ENCODE measurements around the gene TMEM201. TPM values are rescaled to one million over a fixed set of nuclear protein-coding genes. Genes with fewer than 3 reads are reported as not detected.

The TMEM201 gene
- total RNA-seq, 1 donor from 2014 or later, result 1.9 TPM

DNA sequence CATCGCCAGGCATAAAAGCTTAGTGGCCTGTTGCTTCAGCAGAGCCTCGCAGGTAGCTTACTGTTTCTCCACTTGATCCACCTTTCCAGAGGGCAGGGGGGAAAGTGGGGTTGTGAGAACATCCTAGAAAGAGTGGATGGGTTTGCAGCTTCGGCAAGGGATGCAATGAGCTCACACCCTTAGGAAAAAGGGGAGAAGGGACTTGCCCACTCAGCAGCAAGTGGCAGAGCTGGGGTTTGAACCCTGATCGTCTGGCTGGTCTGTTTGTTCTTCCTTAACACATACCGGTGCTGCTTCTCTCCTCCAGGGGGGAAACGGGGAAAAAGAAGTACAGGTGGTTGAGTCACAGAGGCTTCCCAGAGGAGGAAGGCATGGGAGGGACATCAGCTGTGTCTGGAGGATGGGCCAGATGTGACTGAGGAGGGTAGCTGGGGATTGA, 1.0 kb downstream of the TMEM201 start:
- Histone ChIP-seq H3K4me1 (peaks cover 50% of the 10 kb centered on the region), H4K20me1 (ENCODE audit: low read depth) (peaks cover 55% of the 10 kb centered on the region), H3F3A (ENCODE audit: low read depth) (peaks cover 48% of the 10 kb centered on the region), H3K9me3 (ENCODE audit: low read depth) (no peaks in the 10 kb centered on the region), H3K36me3 (no peaks in the 10 kb centered on the region), H3K27ac (no peak overlapping the region), H3K27me3 (no peaks in the 10 kb centered on the region), H3K4me3 (peak overlapping the region; percentile 59), H3K4me2 (peak overlapping the region; percentile 90), H3K79me2 (ENCODE audit: low read depth) (peaks cover 55% of the 10 kb centered on the region), H3K9ac (peak overlapping the region; percentile 15), H2AFZ (replicated peaks) (no peak overlapping the region)
- Mint-ChIP-seq H3K36me3 (peaks cover 4% of the 10 kb centered on the region), H3K4me1 (peaks cover 49% of the 10 kb centered on the region), H3K4me3 (peak overlapping the region; percentile 93), H3K9me3 (no peaks in the 10 kb centered on the region), H3K27me3 (ENCODE audit: insufficient read depth, low read depth) (peaks cover 6% of the 10 kb centered on the region), H3K27ac (peak overlapping the region; percentile 25)
- DNase-seq (ENCODE audit: low spot score), result no peak
- TF ChIP-seq, protein P1, sequence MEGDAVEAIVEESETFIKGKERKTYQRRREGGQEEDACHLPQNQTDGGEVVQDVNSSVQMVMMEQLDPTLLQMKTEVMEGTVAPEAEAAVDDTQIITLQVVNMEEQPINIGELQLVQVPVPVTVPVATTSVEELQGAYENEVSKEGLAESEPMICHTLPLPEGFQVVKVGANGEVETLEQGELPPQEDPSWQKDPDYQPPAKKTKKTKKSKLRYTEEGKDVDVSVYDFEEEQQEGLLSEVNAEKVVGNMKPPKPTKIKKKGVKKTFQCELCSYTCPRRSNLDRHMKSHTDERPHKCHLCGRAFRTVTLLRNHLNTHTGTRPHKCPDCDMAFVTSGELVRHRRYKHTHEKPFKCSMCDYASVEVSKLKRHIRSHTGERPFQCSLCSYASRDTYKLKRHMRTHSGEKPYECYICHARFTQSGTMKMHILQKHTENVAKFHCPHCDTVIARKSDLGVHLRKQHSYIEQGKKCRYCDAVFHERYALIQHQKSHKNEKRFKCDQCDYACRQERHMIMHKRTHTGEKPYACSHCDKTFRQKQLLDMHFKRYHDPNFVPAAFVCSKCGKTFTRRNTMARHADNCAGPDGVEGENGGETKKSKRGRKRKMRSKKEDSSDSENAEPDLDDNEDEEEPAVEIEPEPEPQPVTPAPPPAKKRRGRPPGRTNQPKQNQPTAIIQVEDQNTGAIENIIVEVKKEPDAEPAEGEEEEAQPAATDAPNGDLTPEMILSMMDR (IDR thresholded peaks at IDR 0.05), result no peak
- TF ChIP-seq EZH2phosphoT487 (IDR thresholded peaks at IDR 0.05), result no peak
- no peak for TF ChIP-seq EZH2 (IDR thresholded peaks at IDR 0.05)

DNA sequence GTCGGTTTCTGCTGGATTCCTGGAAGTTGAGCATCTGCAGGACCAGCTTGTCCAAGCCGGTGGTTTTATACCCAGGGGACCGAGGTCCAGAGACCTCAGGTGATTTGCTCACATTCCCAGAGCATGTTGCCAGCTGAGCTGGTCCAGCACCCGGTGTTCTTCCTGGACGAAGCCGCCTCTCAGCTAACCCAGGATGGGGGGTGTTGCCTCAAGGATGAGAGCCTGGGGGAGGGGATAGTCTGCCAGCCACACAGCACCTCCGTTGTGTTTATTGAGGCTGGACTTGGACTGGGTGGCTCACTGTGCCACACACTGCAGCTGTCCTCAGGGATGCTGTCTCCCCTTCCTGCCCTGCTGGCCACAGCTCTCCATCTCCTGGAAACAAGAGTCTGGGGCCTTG, 1.5 kb downstream of the TMEM201 start:
- H3K4me3 ChIP-seq, result peak overlapping the region; percentile 59
- peaks cover 59% of the 10 kb centered on the region for H3K79me2 ChIP-seq (ENCODE audit: low read depth)
- no peak overlapping the region for H3K9ac ChIP-seq
- H2AFZ ChIP-seq (replicated peaks), result no peak overlapping the region
- Mint-ChIP-seq H3K27ac (no peak overlapping the region), H3K4me1 (peaks cover 49% of the 10 kb centered on the region), H3K36me3 (peaks cover 4% of the 10 kb centered on the region), H3K4me3 (peak overlapping the region; percentile 93), H3K27me3 (ENCODE audit: insufficient read depth, low read depth) (peaks cover 6% of the 10 kb centered on the region), H3K9me3 (no peaks in the 10 kb centered on the region)
- TF ChIP-seq, protein P1 (IDR thresholded peaks at IDR 0.05), result no peak
- no peak for TF ChIP-seq EZH2 (IDR thresholded peaks at IDR 0.05)
- no peak for TF ChIP-seq EZH2phosphoT487 (IDR thresholded peaks at IDR 0.05)
- no peaks in the 10 kb centered on the region for H3K27me3 ChIP-seq
- H4K20me1 ChIP-seq (ENCODE audit: low read depth), result peaks cover 59% of the 10 kb centered on the region
- H3F3A ChIP-seq (ENCODE audit: low read depth), result peaks cover 48% of the 10 kb centered on the region
- H3K9me3 ChIP-seq (ENCODE audit: low read depth), result no peaks in the 10 kb centered on the region
- peak overlapping the region; percentile 90 for H3K4me2 ChIP-seq
- H3K4me1 ChIP-seq, result peaks cover 55% of the 10 kb centered on the region
- no peak for DNase-seq (ENCODE audit: low spot score)
- H3K27ac ChIP-seq, result no peak overlapping the region
- H3K36me3 ChIP-seq, result no peaks in the 10 kb centered on the region

DNA sequence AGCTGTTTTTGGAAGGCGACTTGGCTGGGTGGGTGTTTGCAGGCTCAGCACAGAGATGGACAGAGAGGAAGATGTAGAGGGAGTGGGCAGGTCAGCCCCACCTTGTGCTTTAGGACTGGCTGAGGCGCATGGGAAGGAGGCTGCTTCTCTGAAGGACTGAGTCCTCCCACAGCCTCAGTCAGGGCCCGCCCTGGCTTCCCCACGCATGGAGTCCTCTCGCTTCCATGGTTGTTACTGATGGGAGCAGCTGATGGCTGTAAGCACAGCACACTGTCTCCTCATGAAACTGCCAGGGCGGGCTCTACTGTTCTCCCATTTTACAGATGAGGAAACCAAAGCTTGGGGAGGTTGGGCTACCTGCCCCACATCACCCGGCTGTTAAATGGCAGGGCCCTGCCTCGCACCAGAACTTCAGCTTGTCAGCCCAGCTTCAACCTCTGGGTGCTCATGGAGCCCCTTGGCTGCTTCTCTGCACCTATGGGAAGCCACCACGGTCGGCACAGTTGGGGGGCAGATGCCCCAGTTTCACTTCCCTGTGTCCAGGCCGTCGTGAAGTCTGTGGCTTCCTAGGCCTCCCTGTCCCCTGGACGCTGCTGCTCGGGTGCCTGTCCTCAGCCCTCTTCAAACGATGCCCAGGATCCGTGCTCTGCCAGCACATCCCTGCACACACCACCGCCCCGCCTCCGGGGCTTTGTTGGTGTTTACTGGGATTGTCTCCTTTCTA, 2.4 kb downstream of the TMEM201 start:
- H3K9ac ChIP-seq, result no peak overlapping the region
- H3K9me3 ChIP-seq (ENCODE audit: low read depth), result no peaks in the 10 kb centered on the region
- H3K27me3 Mint-ChIP-seq (ENCODE audit: insufficient read depth, low read depth), result peaks cover 6% of the 10 kb centered on the region
- peaks cover 69% of the 10 kb centered on the region for H4K20me1 ChIP-seq (ENCODE audit: low read depth)
- H3F3A ChIP-seq (ENCODE audit: low read depth), result peaks cover 48% of the 10 kb centered on the region
- H3K4me1 ChIP-seq, result peaks cover 56% of the 10 kb centered on the region
- no peak for TF ChIP-seq EZH2phosphoT487 (IDR thresholded peaks at IDR 0.05)
- TF ChIP-seq, protein P1 (IDR thresholded peaks at IDR 0.05), result no peak
- TF ChIP-seq EZH2 (IDR thresholded peaks at IDR 0.05), result no peak
- H3K4me2 ChIP-seq, result peak overlapping the region; percentile 66
- H3K36me3 ChIP-seq, result no peaks in the 10 kb centered on the region
- no peaks in the 10 kb centered on the region for H3K27me3 ChIP-seq
- H3K36me3 Mint-ChIP-seq, result peaks cover 6% of the 10 kb centered on the region
- H3K4me1 Mint-ChIP-seq, result peaks cover 51% of the 10 kb centered on the region
- H2AFZ ChIP-seq (replicated peaks), result no peak overlapping the region
- H3K79me2 ChIP-seq (ENCODE audit: low read depth), result peaks cover 68% of the 10 kb centered on the region
- no peaks in the 10 kb centered on the region for H3K9me3 Mint-ChIP-seq
- peak overlapping the region; percentile 93 for H3K4me3 Mint-ChIP-seq
- peak overlapping the region; percentile 31 for H3K27ac Mint-ChIP-seq
- H3K27ac ChIP-seq, result no peak overlapping the region
- DNase-seq (ENCODE audit: low spot score), result peak; percentile 63
- H3K4me3 ChIP-seq, result peak overlapping the region; percentile 23
